A549 (cell line): Measurements from ENCODE around the gene RIN3. TPM values are rescaled to one million over a fixed set of nuclear protein-coding genes. Genes with fewer than 3 reads are reported as not detected.

Experiments
- ATAC-seq, 2 experiments: fragments of 200-7000 bp in 1 of 2; fragments of >200 bp in 1 of 2; cut with Nextera tagmentation in 1 of 2; cut with Tn5 transposase in 1 of 2; 3 replicates each; pipeline versions ENCODE4 v1.8.0 to v1.9.1; 2018 to 2020; ENCODE audit warnings: mild to moderate bottlenecking in 1 of 2, moderate library complexity in 1 of 2
- CTCF ChIA-PET: fragments of 300-600 bp; sonication (Branson Sonifier 250); formaldehyde crosslinking; extraction: SDS; loops from one replicate; lab custom pipeline; 2021; ENCODE audit warnings: antibody characterized with exemption, inconsistent platforms; lab: Yijun Ruan, JAX
- POLR2A ChIA-PET: fragments of 350-600 bp; formaldehyde crosslinking; extraction: SDS; loops from one replicate; lab custom pipeline; 2021; ENCODE audit warnings: antibody characterized with exemption, inconsistent platforms; lab: Yijun Ruan, JAX
- DNase-seq, 2 experiments: peaks; one replicate each; pipeline versions ENCODE4 v3.0.0 to v3.0.0-alpha.2; 2011 to 2016; ENCODE audit warnings: low read depth in 1 of 2, low spot score in 1 of 2
- FAIRE-seq: peaks from 2 replicates; lab custom pipeline; 2011; peaks lifted over from hg19 to GRCh38; lab: Jason Lieb, UNC
- H3K27ac ChIP-seq, 2 experiments: fragments of >200 bp; sonication (Bioruptor Twin); formaldehyde crosslinking; 3 replicates each; pipeline ENCODE4 v1.5.1; 2016 to 2017
- H3K4me1 ChIP-seq: fragments of >200 bp; sonication (Bioruptor Twin); formaldehyde crosslinking; 3 replicates; pipeline ENCODE4 v1.6.1; 2016
- H3K4me2 ChIP-seq: fragments of >200 bp; sonication (Bioruptor Twin); formaldehyde crosslinking; 3 replicates; pipeline ENCODE4 v1.6.1; 2016
- H3K4me3 ChIP-seq: fragments of >200 bp; sonication (Bioruptor Twin); formaldehyde crosslinking; 3 replicates; pipeline ENCODE4 v1.5.1; 2016
- H3K9me3 ChIP-seq: fragments of >200 bp; sonication (Bioruptor Twin); formaldehyde crosslinking; 3 replicates; pipeline ENCODE4 v1.6.1; 2016
- BHLHE40 ChIP-seq: IDR thresholded peaks from 2 replicates; pipeline ENCODE4 v1.6.1; 2012; ENCODE audit warnings: low read depth, low read length, inconsistent platforms
- CBX2 ChIP-seq: fragments of 200-600 bp; sonication (generic); IDR thresholded peaks from 2 replicates; pipeline ENCODE4 v1.6.1; 2016; ENCODE audit warnings: low read depth, mild to moderate bottlenecking, borderline replicate concordance
- CHD2 ChIP-seq: fragments of 150-350 bp; IDR thresholded peaks from 2 replicates; pipeline ENCODE4 v1.6.1; 2014; ENCODE audit warnings: low read length; ENCODE audit not compliant: partially characterized antibody
- CHD4 ChIP-seq: fragments of 200-600 bp; sonication (generic); IDR thresholded peaks from 2 replicates; pipeline ENCODE4 v1.6.1; 2016; ENCODE audit warnings: antibody characterized with exemption, mild to moderate bottlenecking, borderline replicate concordance
- EHMT2 ChIP-seq: fragments of 200-600 bp; sonication (generic); IDR thresholded peaks from 2 replicates; pipeline ENCODE4 v1.6.1; 2016; ENCODE audit warnings: antibody characterized with exemption, low read depth, mild to moderate bottlenecking, moderate library complexity
- EP300 ChIP-seq, 2 experiments: fragments of >200 bp; sonication (Bioruptor Twin); formaldehyde crosslinking; IDR thresholded peaks; 2 replicates in 1 of 2; 3 replicates in 1 of 2; pipeline ENCODE4 v1.6.1; 2016 to 2017
- FOSB ChIP-seq: fragments of 250-450 bp; sonication (Bioruptor Pico); IDR thresholded peaks from 2 replicates; pipeline ENCODE4 v1.5.0; 2020; ENCODE audit warnings: mild to moderate bottlenecking, moderate library complexity
- FOSL2 ChIP-seq, 2 experiments: fragments of 450-650 bp in 1 of 2; fragments of >200 bp in 1 of 2; sonication (Bioruptor Twin) in 1 of 2; formaldehyde crosslinking; IDR thresholded peaks; 2 replicates each; pipeline versions ENCODE4 v1.5.0 to v1.6.1; 2016 to 2020; ENCODE audit warnings: mild to moderate bottlenecking in 1 of 2, moderate library complexity in 1 of 2
- FOXS1 ChIP-seq: fragments of 250-450 bp; sonication (Bioruptor Pico); IDR thresholded peaks from 2 replicates; pipeline ENCODE4 v1.5.0; 2020; ENCODE audit warnings: mild to moderate bottlenecking, moderate library complexity
- GATA3 ChIP-seq: IDR thresholded peaks from 2 replicates; pipeline ENCODE4 v1.6.1; 2012; ENCODE audit warnings: borderline replicate concordance
- HDAC2 ChIP-seq: fragments of 200-600 bp; sonication (generic); IDR thresholded peaks from 2 replicates; pipeline ENCODE4 v1.6.1; 2016
- HOXA7 ChIP-seq: fragments of 250-450 bp; sonication (Bioruptor Pico); IDR thresholded peaks from 2 replicates; pipeline ENCODE4 v1.5.0; 2020; ENCODE audit warnings: mild to moderate bottlenecking, moderate library complexity
- HOXB5 ChIP-seq: fragments of 250-450 bp; sonication (Bioruptor Pico); IDR thresholded peaks from 2 replicates; pipeline ENCODE4 v1.5.0; 2020; ENCODE audit warnings: mild to moderate bottlenecking, moderate library complexity
- JUN ChIP-seq, 2 experiments: fragments of >200 bp; sonication (Bioruptor Twin); formaldehyde crosslinking; IDR thresholded peaks; 2 replicates in 1 of 2; 3 replicates in 1 of 2; pipeline ENCODE4 v1.6.1; 2016 to 2017
- JUNB ChIP-seq: fragments of >200 bp; sonication (Bioruptor Twin); formaldehyde crosslinking; IDR thresholded peaks from 2 replicates; pipeline ENCODE4 v1.6.1; 2016
- KDM5A ChIP-seq: fragments of 200-600 bp; sonication (generic); IDR thresholded peaks from 2 replicates; pipeline ENCODE4 v1.6.1; 2016; ENCODE audit warnings: antibody characterized with exemption, mild to moderate bottlenecking
- MAFK ChIP-seq: fragments of 450-650 bp; IDR thresholded peaks from 2 replicates; pipeline ENCODE4 v1.6.1; 2014; ENCODE audit not compliant: partially characterized antibody
- MAZ ChIP-seq: fragments of 150-350 bp; IDR thresholded peaks from 2 replicates; pipeline ENCODE4 v1.6.1; 2014; ENCODE audit warnings: antibody characterized with exemption, low read depth, low read length, borderline replicate concordance
- NFE2L2 ChIP-seq: fragments of 150-350 bp; conservative IDR thresholded peaks from 2 replicates; pipeline ENCODE4 v1.6.1; 2014; ENCODE audit warnings: low read length
- POLR2AphosphoS2 ChIP-seq: conservative IDR thresholded peaks from 2 replicates; pipeline ENCODE4 v1.6.1; 2012; ENCODE audit warnings: low read length, improper control_type of control experiment, inconsistent platforms
- RAD21 ChIP-seq, 2 experiments: fragments of >200 bp in 1 of 2; sonication (Bioruptor Twin) in 1 of 2; formaldehyde crosslinking in 1 of 2; IDR thresholded peaks in 1 of 2; conservative IDR thresholded peaks in 1 of 2; 2 replicates in 1 of 2; 3 replicates in 1 of 2; pipeline ENCODE4 v1.6.1; 2012 to 2018; ENCODE audit warnings: inconsistent platforms in 1 of 2
- RARB ChIP-seq: fragments of 250-450 bp; sonication (Bioruptor Pico); IDR thresholded peaks from 2 replicates; pipeline ENCODE4 v1.8.0; 2021; ENCODE audit warnings: mild to moderate bottlenecking, moderate library complexity
- RFX5 ChIP-seq: fragments of 450-650 bp; IDR thresholded peaks from 2 replicates; pipeline ENCODE4 v1.7.1; 2014; ENCODE audit warnings: antibody characterized with exemption, mild to moderate bottlenecking, moderate library complexity
- SMC3 ChIP-seq: fragments of >200 bp; sonication (Bioruptor Twin); formaldehyde crosslinking; IDR thresholded peaks from 3 replicates; pipeline ENCODE4 v1.6.1; 2018; ENCODE audit warnings: inconsistent platforms
- TFCP2L1 ChIP-seq: fragments of 250-450 bp; sonication (Bioruptor Pico); IDR thresholded peaks from 2 replicates; pipeline ENCODE4 v1.5.0; 2021; ENCODE audit warnings: mild to moderate bottlenecking
- TP53 ChIP-seq: fragments of 250-450 bp; sonication (Bioruptor Pico); IDR thresholded peaks from 2 replicates; pipeline ENCODE4 v1.5.0; 2021; ENCODE audit warnings: mild to moderate bottlenecking, moderate library complexity
- ZC3H11A ChIP-seq: fragments of 450-650 bp; IDR thresholded peaks from 2 replicates; pipeline ENCODE4 v1.6.1; 2014; ENCODE audit warnings: antibody characterized with exemption, mild to moderate bottlenecking
- ZSCAN20 ChIP-seq: fragments of 250-450 bp; sonication (Bioruptor Pico); IDR thresholded peaks from 2 replicates; pipeline ENCODE4 v1.8.0; 2022; ENCODE audit warnings: mild to moderate bottlenecking, moderate library complexity
- WGBS: methylation state at CpG from one replicate; pipeline ENCODE4 v1.1.6; 2017; ENCODE audit errors: missing lambda C conversion rate; 5-methylcytosine and 5-hydroxymethylcytosine counted together
- polyA plus RNA-seq, 4 experiments: library from polyadenylated mRNA; depleted of rRNA in 3 of 4; stranded (reverse); fragments of >200 nt; fragmentation: RNase III in 1 of 4; extraction: RNeasy Plus Mini Kit Qiagen cat#74134 plus additional on column Dnase treatment in 1 of 4; gene quantifications; 2 replicates in 3 of 4; 3 replicates in 1 of 4; pipeline ENCODE4 v1.2.3, GENCODE V29; 2011 to 2017
- TF ChIP-seq, protein P1 (sequence below): IDR thresholded peaks from 2 replicates; pipeline ENCODE4 v1.6.1; 2012; ENCODE audit warnings: low read depth, borderline replicate concordance
- TF ChIP-seq, protein P2 (sequence below): IDR thresholded peaks from 2 replicates; pipeline ENCODE4 v1.6.1; 2012
- TF ChIP-seq, protein P3 (sequence below): IDR thresholded peaks from 2 replicates; pipeline ENCODE4 v1.6.1; 2012

Gene RIN3
- polyA plus RNA-seq, 2 of the 4 experiments (the other 2 are of a cell fraction): 5.6 to 14.5 TPM

DNA sequence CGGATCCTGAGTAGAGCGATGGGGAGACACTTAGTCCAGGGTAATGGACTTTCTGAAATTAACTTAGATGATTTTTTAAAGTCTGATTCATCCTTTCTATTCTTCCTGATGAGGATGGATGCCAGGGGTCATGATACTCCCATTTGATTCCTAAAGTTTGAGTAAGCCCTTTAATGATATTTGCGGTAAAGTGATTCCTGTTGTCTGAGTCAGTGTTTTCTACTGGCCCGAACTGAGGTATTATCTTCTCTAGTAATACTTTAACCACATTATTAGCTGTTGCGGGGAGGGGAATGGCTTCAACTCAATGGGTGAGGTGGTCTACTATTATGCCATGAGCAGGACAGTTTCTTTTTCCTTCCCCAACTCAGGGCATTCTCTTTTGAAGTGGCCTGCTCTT is 111.6 kb downstream of the RIN3 start:
- Histone ChIP-seq H3K27ac (peak overlapping the region; percentile 73 to 89), H3K4me3 (no peak overlapping the region), H3K4me1 (peaks cover 23% of the 10 kb centered on the region), H3K9me3 (peaks cover 42% of the 10 kb centered on the region), H3K4me2 (peak overlapping the region; percentile 73)
- ATAC-seq (peak; percentile 87 to 95), DNase-seq (peak; percentile 64 to 65), FAIRE-seq (peak; percentile 80)
- WGBS: 6% methylated on average over 5 of the region's 5 CpGs
- CTCF ChIA-PET: interaction anchor here (0.6 to 2.0 kb wide), 4 partner anchors 10 to 90 kb away, joined by 3 to 5 read pairs (median 4); no protein-coding TSS in a partner anchor
- POLR2A ChIA-PET: no interaction called here
- no peak for TF ChIP-seq HOXB5 (CRISPR knock-in tag)
- TF ChIP-seq, protein P1, sequence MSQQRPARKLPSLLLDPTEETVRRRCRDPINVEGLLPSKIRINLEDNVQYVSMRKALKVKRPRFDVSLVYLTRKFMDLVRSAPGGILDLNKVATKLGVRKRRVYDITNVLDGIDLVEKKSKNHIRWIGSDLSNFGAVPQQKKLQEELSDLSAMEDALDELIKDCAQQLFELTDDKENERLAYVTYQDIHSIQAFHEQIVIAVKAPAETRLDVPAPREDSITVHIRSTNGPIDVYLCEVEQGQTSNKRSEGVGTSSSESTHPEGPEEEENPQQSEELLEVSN: no peak
- no peak for TF ChIP-seq RARB (CRISPR knock-in tag)
- TF ChIP-seq HDAC2: no peak
- no peak for TF ChIP-seq EHMT2
- no peak for TF ChIP-seq POLR2AphosphoS2
- no peak for TF ChIP-seq BHLHE40
- no peak for TF ChIP-seq NFE2L2
- TF ChIP-seq CBX2: no peak
- no peak for TF ChIP-seq HOXA7
- TF ChIP-seq RFX5: no peak
- no peak for TF ChIP-seq FOXS1 (CRISPR knock-in tag)
- TF ChIP-seq RAD21 (conservative IDR thresholded peaks at IDR 0.05 in 1 of 2, IDR thresholded peaks at IDR 0.05 in 1 of 2): 0 out of 5 replicates have a peak, but pooled peaks of 1 of the 2 experiments have one; percentile 16
- TF ChIP-seq JUNB: peak; percentile 81
- TF ChIP-seq FOSB: no peak
- no peak for TF ChIP-seq MAZ
- TF ChIP-seq KDM5A: no peak
- no peak for TF ChIP-seq CHD4
- TF ChIP-seq SMC3: no peak
- peak; percentile 22 for TF ChIP-seq MAFK
- no peak for TF ChIP-seq CHD2
- TF ChIP-seq, protein P2, sequence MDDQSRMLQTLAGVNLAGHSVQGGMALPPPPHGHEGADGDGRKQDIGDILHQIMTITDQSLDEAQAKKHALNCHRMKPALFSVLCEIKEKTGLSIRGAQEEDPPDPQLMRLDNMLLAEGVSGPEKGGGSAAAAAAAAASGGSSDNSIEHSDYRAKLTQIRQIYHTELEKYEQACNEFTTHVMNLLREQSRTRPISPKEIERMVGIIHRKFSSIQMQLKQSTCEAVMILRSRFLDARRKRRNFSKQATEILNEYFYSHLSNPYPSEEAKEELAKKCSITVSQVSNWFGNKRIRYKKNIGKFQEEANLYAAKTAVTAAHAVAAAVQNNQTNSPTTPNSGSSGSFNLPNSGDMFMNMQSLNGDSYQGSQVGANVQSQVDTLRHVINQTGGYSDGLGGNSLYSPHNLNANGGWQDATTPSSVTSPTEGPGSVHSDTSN: no peak
- TF ChIP-seq, protein P3, sequence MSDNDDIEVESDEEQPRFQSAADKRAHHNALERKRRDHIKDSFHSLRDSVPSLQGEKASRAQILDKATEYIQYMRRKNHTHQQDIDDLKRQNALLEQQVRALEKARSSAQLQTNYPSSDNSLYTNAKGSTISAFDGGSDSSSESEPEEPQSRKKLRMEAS: peak; percentile 45; the same call in 1 of the 2 replicates
- peak in 1 of 2 experiments; percentile 39; a peak in 1 of 5 replicates for TF ChIP-seq JUN (IDR thresholded peaks at IDR 0.05)
- no peak for TF ChIP-seq ZC3H11A
- peak; percentile 63; the same call in 1 of the 2 replicates for TF ChIP-seq GATA3
- TF ChIP-seq EP300 (IDR thresholded peaks at IDR 0.05): no peak; a peak in 1 of 5 replicates
- TF ChIP-seq ZSCAN20 (CRISPR knock-in tag): no peak
- peak; percentile 66; the same call in 1 of the 2 replicates for TF ChIP-seq FOSL2 (IDR thresholded peaks at IDR 0.05)
- peak; percentile 68; the same call in 1 of the 2 replicates for TF ChIP-seq FOSL2 (CRISPR knock-in tag; IDR thresholded peaks at IDR 0.05)
- no peak for TF ChIP-seq TP53 (CRISPR knock-in tag)
- no peak for TF ChIP-seq TFCP2L1 (CRISPR knock-in tag)
